ENCODE data around the gene DCAF15.

DNA sequence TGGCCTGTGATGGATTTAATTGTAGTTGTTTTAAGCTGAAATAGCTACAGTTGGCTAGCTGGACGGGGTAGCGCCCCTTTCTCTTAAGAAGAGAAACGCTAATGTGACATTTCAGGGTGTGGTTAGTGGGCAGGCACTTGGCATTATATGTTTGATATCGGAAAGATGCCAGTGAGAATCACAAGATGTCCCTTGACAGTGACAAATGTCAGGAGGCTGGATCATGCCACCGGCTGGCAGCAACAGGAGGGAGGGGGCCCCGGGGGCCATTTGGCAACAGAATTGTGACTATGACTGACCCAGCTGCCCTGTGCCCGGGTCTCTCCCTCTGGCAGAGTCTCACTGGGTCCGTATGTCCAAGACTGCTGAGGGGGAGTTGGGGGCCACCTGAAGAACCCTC is 4.7 kb downstream of the DCAF15 start:
- TF ChIP-seq, protein P1, sequence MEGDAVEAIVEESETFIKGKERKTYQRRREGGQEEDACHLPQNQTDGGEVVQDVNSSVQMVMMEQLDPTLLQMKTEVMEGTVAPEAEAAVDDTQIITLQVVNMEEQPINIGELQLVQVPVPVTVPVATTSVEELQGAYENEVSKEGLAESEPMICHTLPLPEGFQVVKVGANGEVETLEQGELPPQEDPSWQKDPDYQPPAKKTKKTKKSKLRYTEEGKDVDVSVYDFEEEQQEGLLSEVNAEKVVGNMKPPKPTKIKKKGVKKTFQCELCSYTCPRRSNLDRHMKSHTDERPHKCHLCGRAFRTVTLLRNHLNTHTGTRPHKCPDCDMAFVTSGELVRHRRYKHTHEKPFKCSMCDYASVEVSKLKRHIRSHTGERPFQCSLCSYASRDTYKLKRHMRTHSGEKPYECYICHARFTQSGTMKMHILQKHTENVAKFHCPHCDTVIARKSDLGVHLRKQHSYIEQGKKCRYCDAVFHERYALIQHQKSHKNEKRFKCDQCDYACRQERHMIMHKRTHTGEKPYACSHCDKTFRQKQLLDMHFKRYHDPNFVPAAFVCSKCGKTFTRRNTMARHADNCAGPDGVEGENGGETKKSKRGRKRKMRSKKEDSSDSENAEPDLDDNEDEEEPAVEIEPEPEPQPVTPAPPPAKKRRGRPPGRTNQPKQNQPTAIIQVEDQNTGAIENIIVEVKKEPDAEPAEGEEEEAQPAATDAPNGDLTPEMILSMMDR (IDR thresholded peaks at IDR 0.05), result no peak
- TF ChIP-seq POLR2A (IDR thresholded peaks at IDR 0.05), result no peak
- TF ChIP-seq EP300 (IDR thresholded peaks at IDR 0.05), result no peak

Data from gastroesophageal sphincter (tissue), 3 donors.